ENCODE measurements around the gene TRPV5.

The TRPV5 gene

DNA sequence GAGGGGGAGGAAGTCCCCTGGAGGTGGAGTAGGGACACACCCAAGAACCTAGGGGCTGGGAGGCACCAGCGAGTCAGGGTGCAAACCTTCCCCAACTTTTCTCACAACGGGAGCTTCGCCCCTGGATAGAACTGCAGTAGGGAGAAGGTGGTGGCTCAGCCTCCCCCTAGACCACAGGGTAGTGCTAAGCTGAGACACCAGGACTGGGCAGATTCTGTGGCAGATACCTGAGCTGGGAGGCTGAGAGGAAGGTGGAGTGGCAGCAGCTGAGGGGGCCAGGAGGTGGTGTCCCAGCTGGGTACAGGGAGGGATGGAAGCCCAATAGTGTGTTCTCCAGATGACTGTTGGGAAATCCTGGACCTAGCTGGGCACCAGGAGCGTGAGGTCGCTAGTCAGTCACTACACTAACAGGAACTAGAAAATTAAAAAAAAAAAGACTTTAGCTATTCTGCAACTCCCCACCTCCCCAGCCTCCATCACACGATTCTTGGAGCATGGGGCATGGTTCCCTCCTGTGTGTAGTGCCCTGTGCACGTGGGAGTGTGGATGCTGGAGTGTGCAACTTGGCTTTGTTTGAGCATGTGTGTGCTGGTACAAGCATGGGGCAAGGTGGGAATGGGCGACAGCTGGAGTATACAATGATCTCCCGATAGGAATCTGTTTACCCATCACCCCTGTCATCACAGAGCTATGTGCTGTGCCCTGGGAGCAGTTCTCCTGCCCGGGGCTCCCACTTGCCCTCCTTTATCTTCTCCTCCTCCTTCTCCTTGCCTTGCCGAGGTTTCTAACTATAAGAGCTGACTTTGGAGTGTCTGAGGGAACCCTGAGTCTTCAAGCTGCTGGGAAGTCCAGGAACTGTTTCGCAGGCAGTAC is 39.2 kb downstream of the TRPV5 start:
- H3K4me1 ChIP-seq (ENCODE audit: control insufficient read depth, low read length), result no peaks in the 10 kb centered on the region
- H3F3A ChIP-seq (ENCODE audit: control insufficient read depth, insufficient read depth), result no peaks in the 10 kb centered on the region
- H3K27ac ChIP-seq (ENCODE audit: low read depth, low read length), result no peak overlapping the region
- no peak for TF ChIP-seq EZH2phosphoT487 (IDR thresholded peaks at IDR 0.05; ENCODE audit: borderline replicate concordance, low read length)
- H3K79me2 ChIP-seq (ENCODE audit: control insufficient read depth, low read length), result no peaks in the 10 kb centered on the region
- H3K9me2 ChIP-seq (replicated peaks; ENCODE audit: control insufficient read depth, low read length), result no peaks in the 10 kb centered on the region
- no peak overlapping the region for H3K4me2 ChIP-seq (ENCODE audit: low read length)
- no peak overlapping the region for H3K4me3 ChIP-seq (ENCODE audit: low read length)
- H3K27me3 ChIP-seq (ENCODE audit: control insufficient read depth, low read length), result peaks cover 41% of the 10 kb centered on the region
- no peaks in the 10 kb centered on the region for H3K36me3 ChIP-seq (ENCODE audit: control insufficient read depth, low read length)
- H4K20me1 ChIP-seq (ENCODE audit: control insufficient read depth, insufficient read depth, low read depth, low read length), result no peaks in the 10 kb centered on the region
- no peaks in the 10 kb centered on the region for H3K9me3 ChIP-seq (ENCODE audit: control insufficient read depth, insufficient read depth, low read length)

DNA sequence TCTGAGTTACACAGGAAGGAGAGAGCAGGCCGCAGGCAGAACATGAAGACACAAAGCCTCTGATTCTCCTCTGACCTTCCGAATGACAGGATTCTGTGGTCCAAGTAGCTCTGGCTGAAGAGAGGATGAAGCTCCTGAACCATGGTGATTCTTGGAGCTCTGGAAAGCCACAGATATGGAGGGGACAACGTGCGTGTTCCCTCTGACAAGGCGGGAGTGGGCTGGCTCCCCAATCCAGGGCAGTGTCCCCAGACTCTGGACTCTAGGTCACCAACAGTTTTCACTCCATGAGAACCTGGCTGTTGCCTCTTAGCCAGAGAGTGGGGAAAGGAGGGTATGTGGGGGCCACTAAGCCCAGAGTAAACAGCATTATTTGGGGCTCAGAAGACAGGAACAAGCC is 40.6 kb downstream of the TRPV5 start:
- H3K79me2 ChIP-seq (ENCODE audit: control insufficient read depth, low read length), result no peaks in the 10 kb centered on the region
- H3K4me2 ChIP-seq (ENCODE audit: low read length), result no peak overlapping the region
- H3K27ac ChIP-seq (ENCODE audit: low read depth, low read length), result no peak overlapping the region
- H3K9me2 ChIP-seq (replicated peaks; ENCODE audit: control insufficient read depth, low read length), result no peaks in the 10 kb centered on the region
- H3K4me1 ChIP-seq (ENCODE audit: control insufficient read depth, low read length), result no peaks in the 10 kb centered on the region
- H3K4me3 ChIP-seq (ENCODE audit: low read length), result no peak overlapping the region
- TF ChIP-seq EZH2phosphoT487 (IDR thresholded peaks at IDR 0.05; ENCODE audit: borderline replicate concordance, low read length), result no peak
- TF ChIP-seq, protein P1, sequence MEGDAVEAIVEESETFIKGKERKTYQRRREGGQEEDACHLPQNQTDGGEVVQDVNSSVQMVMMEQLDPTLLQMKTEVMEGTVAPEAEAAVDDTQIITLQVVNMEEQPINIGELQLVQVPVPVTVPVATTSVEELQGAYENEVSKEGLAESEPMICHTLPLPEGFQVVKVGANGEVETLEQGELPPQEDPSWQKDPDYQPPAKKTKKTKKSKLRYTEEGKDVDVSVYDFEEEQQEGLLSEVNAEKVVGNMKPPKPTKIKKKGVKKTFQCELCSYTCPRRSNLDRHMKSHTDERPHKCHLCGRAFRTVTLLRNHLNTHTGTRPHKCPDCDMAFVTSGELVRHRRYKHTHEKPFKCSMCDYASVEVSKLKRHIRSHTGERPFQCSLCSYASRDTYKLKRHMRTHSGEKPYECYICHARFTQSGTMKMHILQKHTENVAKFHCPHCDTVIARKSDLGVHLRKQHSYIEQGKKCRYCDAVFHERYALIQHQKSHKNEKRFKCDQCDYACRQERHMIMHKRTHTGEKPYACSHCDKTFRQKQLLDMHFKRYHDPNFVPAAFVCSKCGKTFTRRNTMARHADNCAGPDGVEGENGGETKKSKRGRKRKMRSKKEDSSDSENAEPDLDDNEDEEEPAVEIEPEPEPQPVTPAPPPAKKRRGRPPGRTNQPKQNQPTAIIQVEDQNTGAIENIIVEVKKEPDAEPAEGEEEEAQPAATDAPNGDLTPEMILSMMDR (IDR thresholded peaks at IDR 0.05; ENCODE audit: low read depth, low read length, poor library complexity, severe bottlenecking), result no peak
- no peaks in the 10 kb centered on the region for H3K36me3 ChIP-seq (ENCODE audit: control insufficient read depth, low read length)
- H3K27me3 ChIP-seq (ENCODE audit: control insufficient read depth, low read length), result peaks cover 35% of the 10 kb centered on the region
- H3K9me3 ChIP-seq (ENCODE audit: control insufficient read depth, insufficient read depth, low read length), result no peaks in the 10 kb centered on the region
- no peaks in the 10 kb centered on the region for H4K20me1 ChIP-seq (ENCODE audit: control insufficient read depth, insufficient read depth, low read depth, low read length)
- no peaks in the 10 kb centered on the region for H3F3A ChIP-seq (ENCODE audit: control insufficient read depth, insufficient read depth)

DNA sequence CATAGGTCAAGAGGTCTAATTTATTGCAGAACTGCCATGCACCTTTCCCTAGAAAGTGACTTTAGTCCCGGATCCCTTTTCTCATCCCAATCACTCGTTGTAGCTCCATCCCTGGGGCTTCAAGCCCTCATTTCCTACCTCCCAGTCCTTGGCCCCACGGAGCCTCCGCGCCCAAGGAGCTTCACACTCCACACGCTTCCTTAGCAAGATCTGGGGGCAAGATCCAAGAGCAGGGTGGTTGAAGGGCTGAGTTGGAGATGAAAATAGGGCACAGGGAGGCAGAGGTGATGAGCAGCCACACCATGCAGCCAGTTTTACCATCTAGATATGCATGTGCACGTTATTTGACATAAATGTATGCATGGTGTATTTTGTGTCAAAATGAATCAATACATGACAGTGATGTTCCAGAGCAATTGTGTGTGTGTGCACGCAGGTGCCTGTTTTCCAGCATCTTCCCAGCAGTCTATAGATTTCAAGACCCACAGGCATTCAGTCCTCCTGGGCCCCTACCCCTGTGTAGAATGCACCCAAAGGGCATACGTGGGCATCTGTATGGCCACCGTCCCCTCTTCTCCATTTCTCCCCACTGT is 42.0 kb downstream of the TRPV5 start:
- no peak overlapping the region for H3K27ac ChIP-seq (ENCODE audit: low read depth, low read length)
- H3K4me2 ChIP-seq (ENCODE audit: low read length), result no peak overlapping the region
- no peaks in the 10 kb centered on the region for H3K4me1 ChIP-seq (ENCODE audit: control insufficient read depth, low read length)
- H4K20me1 ChIP-seq (ENCODE audit: control insufficient read depth, insufficient read depth, low read depth, low read length), result no peaks in the 10 kb centered on the region
- H3K79me2 ChIP-seq (ENCODE audit: control insufficient read depth, low read length), result no peaks in the 10 kb centered on the region
- no peaks in the 10 kb centered on the region for H3K9me3 ChIP-seq (ENCODE audit: control insufficient read depth, insufficient read depth, low read length)
- no peak for TF ChIP-seq EZH2phosphoT487 (IDR thresholded peaks at IDR 0.05; ENCODE audit: borderline replicate concordance, low read length)
- TF ChIP-seq, protein P1 (IDR thresholded peaks at IDR 0.05; ENCODE audit: low read depth, low read length, poor library complexity, severe bottlenecking), result no peak
- no peaks in the 10 kb centered on the region for H3K36me3 ChIP-seq (ENCODE audit: control insufficient read depth, low read length)
- no peaks in the 10 kb centered on the region for H3F3A ChIP-seq (ENCODE audit: control insufficient read depth, insufficient read depth)
- peaks cover 30% of the 10 kb centered on the region for H3K27me3 ChIP-seq (ENCODE audit: control insufficient read depth, low read length)
- no peak overlapping the region for H3K4me3 ChIP-seq (ENCODE audit: low read length)
- no peaks in the 10 kb centered on the region for H3K9me2 ChIP-seq (replicated peaks; ENCODE audit: control insufficient read depth, low read length)
